GM13977 (cell line): ENCODE measurements around the gene RALGPS2.

Experiments used
- DNase-seq: peaks from one replicate; pipeline ENCODE4 v3.0.0; 2012; ENCODE audit warnings: low spot score
- in situ Hi-C: fragments of 300-500 bp; cut with MboI; formaldehyde crosslinking; loops from one replicate; pipeline ENCODE4 v1.12.0; 2022; ENCODE audit warnings: low sequenced_read_pairs, low pct_unique_long_range_greater_than_20kb, mixed read lengths, inconsistent platforms; ENCODE audit not compliant: unreplicated experiment
- TF ChIP-seq, protein P1 (sequence below): IDR thresholded peaks from 2 replicates; pipeline ENCODE4 v1.5.1; 2012; ENCODE audit warnings: mild to moderate bottlenecking, control low read depth; ENCODE audit not compliant: insufficient read depth; ENCODE audit errors: extremely low read depth, missing control alignments

RALGPS2 gene

GRCh38 chr1:178938959-178939317 is 213.9 kb downstream of the RALGPS2 start:
- DNase-seq = no peak
- TF ChIP-seq, protein P1, sequence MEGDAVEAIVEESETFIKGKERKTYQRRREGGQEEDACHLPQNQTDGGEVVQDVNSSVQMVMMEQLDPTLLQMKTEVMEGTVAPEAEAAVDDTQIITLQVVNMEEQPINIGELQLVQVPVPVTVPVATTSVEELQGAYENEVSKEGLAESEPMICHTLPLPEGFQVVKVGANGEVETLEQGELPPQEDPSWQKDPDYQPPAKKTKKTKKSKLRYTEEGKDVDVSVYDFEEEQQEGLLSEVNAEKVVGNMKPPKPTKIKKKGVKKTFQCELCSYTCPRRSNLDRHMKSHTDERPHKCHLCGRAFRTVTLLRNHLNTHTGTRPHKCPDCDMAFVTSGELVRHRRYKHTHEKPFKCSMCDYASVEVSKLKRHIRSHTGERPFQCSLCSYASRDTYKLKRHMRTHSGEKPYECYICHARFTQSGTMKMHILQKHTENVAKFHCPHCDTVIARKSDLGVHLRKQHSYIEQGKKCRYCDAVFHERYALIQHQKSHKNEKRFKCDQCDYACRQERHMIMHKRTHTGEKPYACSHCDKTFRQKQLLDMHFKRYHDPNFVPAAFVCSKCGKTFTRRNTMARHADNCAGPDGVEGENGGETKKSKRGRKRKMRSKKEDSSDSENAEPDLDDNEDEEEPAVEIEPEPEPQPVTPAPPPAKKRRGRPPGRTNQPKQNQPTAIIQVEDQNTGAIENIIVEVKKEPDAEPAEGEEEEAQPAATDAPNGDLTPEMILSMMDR = no peak
- in situ Hi-C loops = no loop called here

DNA sequence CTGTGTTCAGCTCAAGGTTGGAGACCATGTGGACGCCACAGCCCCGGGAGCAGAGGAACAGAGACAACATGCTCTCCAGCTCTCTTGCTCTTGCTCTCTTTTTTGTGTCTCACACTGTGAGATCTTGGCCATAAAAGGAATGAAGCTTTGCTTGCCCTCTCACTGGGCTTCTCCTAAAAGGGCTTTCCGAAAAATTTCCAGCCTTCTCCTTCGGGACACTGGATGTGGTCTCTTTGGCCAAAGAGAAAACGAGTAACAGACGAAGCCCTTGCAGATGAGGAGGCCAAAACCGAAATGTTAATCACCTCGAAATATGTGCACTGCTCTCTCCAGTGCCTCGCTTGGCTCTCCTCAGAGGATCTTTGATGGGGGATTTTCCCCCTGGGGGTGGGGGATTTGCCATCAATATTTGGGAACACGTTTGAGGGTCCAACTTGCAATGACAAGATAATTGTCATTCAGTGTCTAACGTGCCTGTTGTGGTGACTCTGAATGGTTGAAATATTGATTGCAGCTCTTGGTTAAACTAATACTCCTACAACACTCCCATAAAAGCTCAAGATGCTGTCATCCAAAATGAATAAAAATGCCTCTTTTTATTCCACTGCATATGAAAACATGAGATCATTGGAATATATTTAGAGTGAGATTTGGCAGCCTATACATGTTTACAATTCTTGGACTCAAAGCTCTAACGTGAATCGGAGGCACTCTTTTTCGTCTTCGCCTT is 214.5 kb downstream of the RALGPS2 start:
- in situ Hi-C loops = no loop called here
- TF ChIP-seq, protein P1 = no peak
- no peak for DNase-seq

DNA sequence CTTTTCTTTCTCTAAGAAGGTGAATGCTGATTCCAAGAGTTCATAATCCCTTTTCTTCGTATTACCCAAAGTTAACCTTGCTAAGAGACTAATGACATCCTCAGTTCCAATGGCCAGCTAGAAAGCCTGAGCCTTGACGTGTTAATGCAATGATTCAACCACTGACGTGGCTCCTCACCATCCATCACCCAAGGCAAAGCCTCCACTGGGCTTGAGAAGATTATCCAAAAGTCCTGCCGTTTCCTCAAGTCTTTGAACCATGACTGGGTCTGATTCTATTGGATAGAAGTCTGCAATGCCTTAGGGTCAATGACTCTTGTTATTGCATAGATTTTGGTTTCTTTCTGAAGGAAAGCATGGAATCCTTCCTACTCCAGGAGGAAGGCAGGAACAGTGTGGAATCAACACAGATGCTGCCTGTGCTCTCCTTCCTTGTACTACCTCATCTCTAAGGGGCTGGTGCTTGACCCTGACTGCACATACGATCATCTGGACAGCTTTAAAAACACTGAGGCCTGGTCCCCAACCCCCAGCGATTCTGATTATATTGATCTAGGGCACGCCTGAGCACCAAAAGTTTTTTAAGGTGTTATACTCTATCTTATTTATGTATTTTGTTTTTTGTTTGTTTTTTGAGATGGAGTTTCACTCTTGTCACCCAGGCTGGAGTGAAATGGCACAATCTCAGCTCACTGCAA is 215.2 kb downstream of the RALGPS2 start:
- TF ChIP-seq, protein P1 = no peak
- DNase-seq = no peak
- in situ Hi-C loops = no loop called here

- in situ Hi-C loops = no loop called here
- TF ChIP-seq, protein P1 = no peak
- no peak for DNase-seq
These were observed 216.2 kb downstream of the RALGPS2 start for GRCh38 chr1:178941261-178941689.

- no peak for DNase-seq
- TF ChIP-seq, protein P1 = no peak
- in situ Hi-C loops = no loop called here
These were observed 216.8 kb downstream of the RALGPS2 start for GRCh38 chr1:178941849-178942248.

GRCh38 chr1:178942285-178943198 is 217.5 kb downstream of the RALGPS2 start:
- in situ Hi-C loops = no loop called here
- TF ChIP-seq, protein P1 = no peak
- DNase-seq = no peak
